ENCODE data around the gene ADGRA1.

ADGRA1 gene

DNA sequence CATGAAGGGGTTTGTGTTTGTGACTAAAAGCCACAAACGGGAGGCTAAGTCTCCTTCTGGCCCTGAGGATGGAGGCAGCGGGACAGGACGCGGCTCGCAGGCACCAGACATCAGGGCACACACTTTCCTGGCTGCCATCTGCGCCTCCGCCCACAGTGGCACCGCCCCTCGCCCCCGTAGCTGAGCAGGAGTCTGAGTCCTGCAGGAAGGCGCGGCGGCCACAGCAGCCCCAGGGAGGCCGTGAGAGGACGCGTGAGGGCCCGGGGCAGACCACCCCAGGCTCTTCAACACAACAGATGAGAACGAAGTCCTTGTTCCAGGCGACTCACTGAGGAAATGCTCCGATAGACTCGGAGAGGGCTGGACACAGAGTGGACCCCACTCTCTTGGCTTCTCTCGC, 6.6 kb downstream of the ADGRA1 start:
- DNase-seq, result no peak

DNA sequence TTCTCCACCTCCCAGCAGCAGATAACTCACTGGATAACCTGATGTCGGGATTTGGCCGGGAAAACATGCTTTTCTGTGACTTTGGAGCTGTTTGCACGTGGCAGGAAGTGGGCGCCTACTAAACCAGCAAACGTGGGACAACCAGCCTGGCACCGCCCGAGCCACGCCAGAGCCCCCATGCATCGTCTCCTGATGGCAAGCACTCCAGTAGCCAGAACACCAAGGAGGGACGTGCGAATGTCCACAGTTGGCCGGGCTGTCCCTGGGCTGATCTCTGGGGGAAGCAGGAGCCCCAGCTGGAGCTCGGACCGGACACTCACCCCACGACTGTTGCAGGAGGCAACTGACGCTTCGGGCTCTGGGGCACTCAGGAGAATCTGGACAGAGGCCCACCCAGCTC, 7.1 kb downstream of the ADGRA1 start:
- no peak for DNase-seq

DNA sequence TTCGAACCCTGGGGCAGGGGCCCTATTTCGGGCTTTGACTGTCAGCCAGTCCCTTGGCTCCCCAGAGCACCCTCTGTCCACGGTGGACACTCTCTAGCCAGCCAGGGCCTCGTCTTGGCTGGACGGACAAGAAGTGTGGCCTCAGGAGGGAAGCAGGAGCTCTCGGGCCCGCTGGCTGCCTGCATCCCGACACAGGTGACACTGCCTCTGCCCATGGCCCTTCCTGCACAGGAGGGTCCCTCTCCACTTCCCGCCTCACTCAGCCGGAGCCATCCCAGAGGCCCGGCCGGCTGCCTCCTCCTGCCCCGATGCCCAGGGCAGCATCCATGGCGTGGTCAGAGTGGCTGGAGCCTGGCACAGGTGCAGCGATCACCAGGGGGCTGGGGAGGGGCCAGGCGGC, 7.9 kb downstream of the ADGRA1 start:
- DNase-seq, result no peak

DNA sequence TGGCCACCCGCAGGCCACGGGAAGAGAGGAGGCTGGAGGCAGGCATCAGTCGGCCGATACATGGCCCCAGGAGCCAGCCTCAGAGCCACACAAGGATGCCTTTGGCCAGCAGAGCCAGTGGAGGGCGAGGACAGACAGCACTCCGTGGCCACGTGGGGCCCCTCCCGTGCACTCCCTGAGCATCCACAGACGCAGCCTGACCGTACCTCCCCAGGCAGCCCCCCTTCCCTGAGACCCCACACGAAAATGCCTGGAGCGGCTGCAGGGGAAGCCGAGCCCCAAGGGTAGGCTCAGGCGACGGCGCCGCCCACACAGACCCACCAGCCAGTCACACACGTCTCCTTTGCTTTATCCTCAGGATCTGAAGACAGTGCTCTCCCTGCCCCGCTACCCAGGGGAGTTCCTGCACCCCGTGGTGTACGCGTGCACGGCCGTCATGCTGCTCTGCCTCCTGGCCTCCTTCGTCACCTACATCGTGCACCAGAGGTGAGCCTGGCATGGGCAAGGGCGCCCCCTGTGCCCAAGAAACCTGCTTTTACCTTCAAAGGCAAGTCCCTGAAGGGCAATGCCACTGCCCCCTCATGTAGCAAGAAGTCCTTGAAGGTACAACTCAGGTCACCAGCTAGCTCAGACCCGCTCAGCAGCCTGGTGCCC, 9.0 kb downstream of the ADGRA1 start:
- DNase-seq, result no peak

DNA sequence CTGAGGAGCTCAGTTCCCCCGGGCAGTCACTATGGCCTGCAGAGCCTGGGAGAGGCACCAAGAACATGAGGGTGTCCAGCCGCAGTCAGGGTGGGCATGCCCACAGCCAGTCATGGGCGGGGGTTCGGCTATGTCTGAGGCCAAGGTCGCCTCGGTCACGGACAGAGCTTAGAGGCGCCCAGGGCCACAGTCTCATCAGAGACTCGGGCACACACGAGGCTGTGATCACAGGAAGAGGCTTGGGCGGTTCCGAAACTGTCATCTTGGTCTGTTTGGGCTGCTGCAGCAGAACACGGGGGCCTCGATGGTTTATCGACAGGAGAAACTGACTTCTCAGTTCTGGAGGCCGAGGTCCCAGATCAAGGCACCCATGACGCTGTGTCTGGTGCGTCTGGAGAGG, 9.7 kb downstream of the ADGRA1 start:
- no peak for DNase-seq

DNA sequence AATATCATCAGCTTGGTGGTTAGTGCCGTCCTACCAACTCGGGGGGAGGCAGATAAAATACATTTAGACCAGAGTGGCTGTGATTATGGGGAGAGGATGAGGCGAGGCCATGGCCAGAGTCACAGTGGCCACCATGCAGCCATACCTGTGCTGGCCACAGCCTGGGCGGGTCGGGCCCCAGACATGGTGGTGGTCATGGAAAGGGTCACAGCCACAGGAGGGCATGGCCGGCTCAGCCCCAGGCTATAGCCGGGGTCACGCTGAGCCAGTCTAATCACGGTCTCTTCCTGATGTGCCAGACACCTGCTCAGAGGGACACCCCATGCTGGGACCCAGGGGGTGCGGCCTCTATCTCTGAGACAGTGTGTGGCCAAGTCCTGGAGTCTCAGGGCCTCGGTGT, 10.2 kb downstream of the ADGRA1 start:
- DNase-seq, result no peak

DNA sequence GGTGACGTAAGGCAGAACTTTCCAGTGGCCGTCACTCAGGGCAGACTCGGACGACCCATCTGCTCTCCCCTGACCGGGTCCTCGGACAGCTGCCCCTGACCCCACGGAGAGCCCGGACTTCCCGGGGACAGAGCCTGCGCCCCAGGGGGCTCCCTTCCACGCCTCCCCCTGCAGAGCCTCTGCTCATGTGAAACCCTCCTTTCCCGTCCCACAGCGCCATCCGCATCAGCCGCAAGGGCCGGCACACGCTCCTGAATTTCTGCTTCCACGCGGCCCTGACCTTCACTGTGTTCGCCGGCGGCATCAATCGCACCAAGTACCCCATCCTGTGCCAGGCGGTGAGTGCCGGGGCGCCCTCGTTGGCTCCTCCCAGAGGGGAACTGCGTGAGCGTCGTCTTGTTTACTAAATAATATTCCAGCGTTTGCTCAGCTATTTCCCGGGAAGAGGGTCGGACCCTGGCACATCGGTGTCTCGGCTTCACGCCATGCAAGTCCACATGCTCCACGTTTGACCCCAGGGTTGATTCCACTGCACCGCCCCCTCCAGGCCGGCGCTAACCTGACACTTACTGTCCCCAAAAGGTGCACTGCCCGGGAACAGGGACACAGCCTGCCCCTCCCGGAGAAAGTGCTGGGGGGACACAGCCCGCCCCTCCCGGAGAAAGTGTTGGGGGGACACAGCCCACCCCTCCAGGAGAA, 10.9 kb downstream of the ADGRA1 start:
- no peak for DNase-seq

DNA sequence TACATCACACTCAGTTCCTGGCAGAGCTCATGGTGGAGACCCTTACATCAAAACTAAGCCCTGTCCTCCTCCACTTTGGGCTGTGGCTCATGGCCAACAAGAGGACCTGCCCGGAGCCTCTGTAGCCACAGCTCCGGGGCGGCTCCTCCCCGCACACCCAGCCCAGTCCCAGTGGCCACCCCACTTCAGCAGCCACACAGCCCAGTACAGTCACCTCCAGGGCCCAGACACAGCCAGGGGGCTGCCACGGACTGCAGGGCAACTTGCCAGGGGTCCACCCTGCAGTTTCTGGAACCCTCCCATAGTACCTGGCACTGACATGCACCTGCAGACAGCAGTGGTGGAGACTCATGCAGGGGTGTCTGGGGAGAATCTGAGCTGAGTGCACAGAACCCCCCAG, 11.8 kb downstream of the ADGRA1 start:
- no peak for DNase-seq

DNA sequence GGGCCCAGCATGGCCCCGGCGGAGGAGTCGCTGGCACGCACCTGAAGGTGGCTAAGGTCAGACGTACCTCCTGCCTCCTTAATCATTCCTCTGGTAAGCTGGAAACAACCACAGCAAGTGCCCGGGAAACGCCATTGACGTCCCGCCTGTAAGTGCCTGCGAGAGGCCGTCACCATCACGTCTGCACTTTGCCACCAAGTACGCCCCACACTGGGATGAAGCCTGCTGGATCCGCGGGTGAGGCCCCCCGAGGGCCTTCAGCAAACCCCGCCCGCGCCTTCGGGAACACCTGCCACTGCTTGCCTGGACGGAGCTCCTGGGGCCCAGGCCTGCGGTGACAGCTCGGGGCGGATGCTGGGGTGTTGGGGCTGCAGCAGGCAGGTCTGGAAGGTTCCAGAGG, 12.5 kb downstream of the ADGRA1 start:
- no peak for DNase-seq

DNA sequence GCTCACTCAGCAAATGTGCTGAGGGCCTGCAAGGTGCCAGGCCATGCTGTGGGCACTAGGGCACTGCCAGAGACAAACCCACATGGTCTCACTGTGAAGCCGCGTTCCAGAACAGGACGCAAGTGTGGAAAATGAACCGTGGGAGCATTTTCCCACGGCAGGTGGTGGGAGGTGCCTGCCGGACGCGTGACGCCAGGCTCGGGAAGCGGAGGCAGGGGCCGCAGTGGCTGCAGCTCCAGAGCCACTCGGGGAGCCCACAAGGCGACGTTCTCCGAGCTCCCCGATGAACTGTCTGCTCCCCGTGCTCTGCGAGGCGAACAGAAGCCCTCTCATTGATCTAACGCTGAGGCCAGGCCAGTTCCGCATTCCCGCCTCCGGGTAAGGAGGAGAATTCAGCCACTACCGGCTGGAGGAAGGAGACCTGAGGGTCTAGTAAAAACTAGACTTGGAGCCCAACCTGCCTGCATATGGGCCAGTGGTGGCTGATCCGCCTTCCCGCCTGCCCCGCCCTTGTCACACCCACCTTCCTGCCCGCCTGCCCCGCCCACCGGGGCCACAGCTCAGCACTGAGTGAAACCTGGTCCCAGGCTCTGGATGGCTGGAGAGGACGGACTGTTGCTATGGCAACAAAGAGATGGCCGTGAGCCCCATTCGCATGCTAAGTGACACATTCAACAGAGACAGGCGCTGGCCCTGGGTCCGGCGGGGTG, 13.1 kb downstream of the ADGRA1 start:
- peak in 1 of 56 donors; percentile 53 for DNase-seq

DNA sequence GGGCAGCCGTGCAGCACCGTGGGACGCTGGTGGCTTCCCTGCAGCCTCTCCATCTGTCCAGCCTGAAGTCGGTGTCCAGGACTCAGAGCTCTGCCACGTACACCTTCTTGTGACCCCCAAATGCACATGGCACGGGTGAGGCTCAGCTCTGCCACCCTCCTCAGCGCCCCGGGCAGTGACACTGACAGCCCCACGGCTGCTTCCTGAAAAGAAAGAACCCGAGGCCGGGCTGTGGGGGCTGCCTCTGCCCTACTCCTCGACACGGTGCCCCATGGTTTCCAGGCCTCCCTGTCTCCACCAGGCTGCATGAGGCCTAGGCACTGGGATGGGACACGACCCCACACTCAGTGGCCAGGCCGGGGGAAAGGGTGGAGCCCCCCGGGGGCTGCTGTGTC, 13.7 kb downstream of the ADGRA1 start:
- DNase-seq, result no peak

DNA sequence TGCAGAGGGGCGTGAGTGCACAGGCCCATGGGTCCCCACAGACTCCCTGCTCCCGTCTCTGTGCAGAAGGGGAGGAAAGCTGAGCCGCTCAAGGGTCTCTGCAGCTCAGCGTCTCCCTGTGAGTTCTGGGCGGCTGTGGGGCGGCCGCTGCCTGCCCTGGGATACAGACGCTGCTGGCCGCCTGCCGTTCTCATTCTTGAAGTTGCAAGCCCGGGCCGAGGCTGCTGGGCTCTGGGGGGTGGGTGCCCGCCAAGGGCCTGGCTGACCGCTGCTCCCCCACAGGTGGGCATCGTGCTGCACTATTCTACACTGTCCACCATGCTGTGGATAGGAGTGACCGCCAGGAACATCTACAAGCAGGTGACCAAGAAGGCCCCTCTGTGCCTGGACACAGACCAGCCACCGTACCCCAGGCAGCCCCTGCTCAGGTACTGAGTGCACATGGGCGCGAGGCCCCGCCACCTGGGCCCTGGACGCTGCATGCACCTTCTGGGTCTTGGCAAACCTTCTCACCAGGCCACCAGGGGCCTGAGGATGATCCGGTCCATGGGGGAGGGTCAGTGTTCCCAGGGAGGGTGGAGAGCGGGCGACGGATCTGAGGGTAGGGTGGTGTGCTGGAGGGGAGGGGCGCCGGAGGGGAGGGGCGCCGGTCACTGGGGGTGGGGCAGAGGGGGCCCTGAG, 14.8 kb downstream of the ADGRA1 start:
- DNase-seq, result no peak

DNA sequence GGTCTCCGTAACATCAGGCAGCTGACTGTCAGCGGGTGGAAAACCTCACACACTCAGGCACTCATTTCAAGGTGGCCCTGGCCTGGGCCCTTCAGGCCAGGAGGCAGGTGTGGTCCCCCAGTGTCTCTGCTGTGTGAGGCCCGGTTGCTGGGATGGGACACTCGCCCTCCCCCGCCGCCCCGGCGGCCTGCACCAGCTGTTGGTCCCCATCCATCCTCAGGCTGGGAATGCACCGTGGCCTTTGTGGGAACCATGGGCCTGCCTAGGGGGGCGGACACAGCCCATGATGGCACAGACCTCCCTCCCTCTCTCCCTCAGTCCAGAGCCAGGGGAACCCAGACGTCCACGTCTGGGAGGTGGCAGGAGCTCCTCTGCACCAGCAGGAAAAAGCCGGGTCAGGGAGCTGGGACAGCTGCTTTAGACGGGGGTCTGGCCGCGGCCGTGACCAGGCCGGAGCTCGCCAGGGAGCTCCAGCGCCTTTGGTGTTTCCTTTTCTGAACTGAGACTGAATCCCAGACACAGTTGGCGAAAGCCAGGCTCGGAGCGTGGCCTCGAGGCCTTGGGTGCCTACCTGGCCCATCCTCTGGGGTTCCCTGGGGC, 15.7 kb downstream of the ADGRA1 start:
- DNase-seq, result no peak

DNA sequence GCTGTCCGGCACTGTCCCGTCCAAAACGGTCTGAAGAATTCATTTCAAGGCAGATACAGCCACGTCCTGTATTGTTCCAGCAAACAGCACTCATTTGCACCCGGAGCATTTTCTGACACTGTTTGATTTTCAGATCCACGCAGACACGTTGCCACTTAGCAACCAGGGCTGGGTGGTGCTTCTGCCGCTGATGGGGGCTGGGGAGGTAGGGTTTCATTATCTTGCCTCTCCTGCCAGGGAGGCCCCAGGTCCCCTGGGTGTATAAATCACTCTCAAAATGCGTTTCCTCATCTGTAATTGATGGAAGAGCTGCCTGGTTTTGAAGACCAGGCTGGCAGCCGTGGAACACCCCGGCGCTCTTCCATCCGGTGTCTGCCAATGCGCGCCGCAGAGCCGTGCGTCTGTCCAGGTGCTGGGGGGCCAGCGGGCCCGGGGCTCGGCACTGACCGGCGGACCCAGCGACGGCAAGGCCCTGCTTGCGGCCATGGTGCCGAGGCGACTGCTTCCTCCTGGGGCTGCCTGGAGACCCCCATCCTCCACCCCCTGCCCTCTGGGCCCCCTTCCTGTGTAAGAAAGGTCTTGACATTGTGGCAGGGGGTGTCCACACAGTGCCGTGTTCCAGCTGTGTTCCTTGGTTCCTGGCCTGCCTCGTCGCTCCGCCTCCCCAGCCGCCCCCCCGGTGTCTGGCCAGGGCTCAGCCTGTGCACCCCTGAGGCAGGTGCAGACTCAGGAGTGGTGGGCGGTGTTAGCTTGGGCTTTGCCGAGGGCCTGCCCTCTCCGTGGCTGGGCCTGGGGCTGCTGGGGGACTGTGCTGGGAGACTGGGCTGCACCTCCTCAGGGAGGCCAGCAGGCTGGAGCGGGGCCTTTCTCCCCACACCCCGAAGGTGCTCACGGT, 16.6 kb downstream of the ADGRA1 start:
- no peak for DNase-seq

DNA sequence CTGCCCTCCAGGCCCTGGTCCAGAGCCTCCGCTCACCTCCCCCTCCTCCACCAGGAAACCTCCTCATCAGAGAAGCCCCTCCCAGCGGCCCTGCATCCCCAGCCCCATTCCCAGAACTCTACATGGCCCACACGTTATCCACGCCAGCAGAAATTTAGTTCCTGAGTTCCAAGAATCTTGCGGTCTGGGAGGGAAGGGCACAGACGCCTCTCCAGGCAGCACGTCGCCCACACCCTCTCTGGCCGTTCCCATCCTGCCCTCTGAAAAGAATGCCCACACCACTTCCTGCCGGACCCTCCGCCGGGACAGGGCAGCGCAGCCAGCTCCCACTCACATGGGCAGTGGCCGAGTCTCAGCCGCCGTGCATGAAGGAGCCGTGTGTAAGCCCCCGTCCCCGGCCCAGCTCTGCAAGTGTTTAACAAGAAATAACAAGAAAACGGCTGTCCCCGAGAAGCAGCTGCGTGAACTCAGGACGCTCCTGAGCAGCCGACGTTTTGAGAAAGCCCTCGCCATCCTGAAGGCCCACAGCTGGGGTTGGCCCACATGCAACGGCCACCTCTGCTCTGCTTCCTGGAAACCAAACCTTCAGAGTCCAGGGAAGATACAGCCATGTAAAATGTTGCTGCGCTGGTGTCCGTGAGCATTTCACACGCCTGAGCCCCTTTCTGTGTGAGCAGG, 17.4 kb downstream of the ADGRA1 start:
- no peak for DNase-seq

DNA sequence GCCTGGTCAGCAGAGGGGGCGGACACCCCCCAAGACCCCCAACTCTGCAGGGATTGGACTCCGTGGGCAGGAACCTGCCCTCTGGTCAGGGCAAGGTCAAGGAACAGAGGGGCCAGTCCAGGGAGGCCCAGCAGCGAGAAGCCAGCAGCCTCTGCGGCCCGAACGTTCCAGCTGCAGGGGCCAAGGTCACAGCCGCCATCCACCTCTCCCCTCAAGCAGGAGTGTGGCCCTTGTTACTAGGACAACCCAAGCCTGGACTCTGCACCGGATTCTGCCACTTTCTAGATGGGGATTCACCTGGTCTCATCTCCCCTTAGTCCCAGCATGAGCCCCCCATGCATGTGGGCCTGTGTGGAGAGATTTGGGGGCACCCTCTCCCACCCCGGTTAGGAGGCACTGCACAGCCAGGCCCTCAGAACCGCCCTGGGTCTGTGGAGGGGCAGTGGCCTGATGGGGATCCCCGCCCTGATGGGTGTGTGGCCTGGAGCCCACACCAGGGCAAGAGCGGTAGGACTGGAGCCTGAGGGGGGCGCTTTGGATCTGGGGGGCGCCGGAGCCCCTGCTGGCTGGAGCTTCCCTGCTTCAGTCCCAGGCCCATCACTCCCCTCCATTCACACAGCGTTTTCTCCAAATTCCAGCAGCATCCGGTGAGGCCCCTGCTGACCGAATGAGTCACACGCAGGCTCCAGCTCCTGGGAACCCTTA, 18.1 kb downstream of the ADGRA1 start:
- DNase-seq, result no peak

DNA sequence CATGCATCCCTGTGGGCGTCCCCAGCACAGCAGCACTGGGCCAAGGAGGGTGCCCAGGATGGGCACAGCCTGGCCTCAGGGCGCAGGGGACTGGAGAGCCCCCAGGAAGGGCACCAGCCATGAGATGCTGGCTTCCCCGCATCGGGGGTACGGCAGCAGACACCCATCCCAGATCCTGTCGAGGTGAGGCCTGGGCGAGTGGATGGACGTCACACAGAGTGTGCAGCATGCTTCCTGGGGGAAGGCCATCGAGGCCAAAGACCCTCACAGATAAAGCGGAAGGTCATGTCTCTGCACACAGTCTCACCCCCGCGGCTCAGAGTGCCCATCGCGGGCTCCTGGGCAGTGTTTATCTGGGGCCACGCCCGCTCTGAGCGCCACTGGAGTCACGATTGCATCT, 18.8 kb downstream of the ADGRA1 start:
- DNase-seq, result no peak

DNA sequence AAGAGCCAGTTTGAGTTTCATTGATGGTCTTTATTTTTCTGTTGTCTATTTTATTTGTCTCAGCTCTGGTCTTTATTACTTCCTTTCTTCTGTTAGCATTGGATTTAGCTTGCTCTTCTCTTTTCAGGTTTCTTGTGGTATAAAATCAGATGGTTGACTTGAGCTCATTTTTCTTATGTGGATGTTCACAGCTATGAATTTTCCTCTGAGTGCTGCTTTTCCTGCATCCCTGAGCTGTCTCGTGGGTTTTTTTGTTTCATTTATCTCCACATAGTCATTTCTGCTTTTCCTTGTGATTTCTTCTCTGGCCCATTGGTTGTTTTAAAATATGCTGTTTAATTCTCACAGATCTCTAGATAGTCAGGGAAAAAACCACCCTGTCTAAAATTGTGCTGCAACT, 19.7 kb downstream of the ADGRA1 start:
- DNase-seq, result no peak

DNA sequence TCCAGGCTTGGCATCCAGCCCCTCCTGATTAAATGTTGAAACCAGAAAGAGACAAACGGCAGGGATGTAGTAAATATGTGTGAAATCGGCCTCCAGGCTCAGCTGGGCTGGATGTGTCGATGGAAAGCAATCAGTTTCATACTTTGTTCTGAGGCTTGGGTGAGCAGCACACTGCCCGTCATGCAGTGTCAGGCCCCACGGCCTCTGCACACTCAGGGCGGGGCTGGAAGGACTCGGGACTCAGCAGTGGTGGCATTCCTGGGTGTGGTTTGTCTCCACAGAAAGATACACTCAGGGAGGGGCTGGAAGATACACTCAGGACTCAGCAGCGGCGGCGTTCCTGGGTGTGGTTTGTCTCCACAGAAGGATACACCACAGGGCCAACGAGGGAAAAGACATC, 22.0 kb downstream of the ADGRA1 start:
- no peak for DNase-seq

DNA sequence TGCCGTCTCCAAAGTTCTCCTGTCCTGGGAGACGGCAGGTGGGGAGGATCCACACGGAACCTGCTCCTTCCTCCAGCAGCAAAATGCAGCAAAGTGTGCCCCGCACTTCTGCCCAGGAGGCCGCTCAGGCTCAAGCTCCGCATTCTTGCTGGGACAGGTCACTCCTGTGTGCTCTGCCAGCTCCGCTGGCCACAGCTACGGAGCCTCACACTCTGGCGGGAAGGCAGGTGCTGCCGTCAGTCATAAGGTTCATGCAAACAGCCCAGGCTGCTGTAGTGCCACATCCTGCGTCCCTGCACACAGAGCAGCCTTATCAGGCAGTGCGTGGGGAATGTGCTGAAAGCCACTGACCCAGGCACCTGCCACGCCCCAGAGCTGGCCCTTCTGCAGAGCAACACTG, 22.4 kb downstream of the ADGRA1 start:
- DNase-seq, result no peak

Data from amygdala (tissue), 56 donors.